Epithelial cell of proximal tubule (primary cell): ENCODE measurements around the gene SLU7. TPM values are rescaled to one million over a fixed set of nuclear protein-coding genes. Genes with fewer than 3 reads are reported as not detected.

Experiments
- DNase-seq: peaks from one replicate; pipeline ENCODE4 v3.0.0-alpha.2; 2011; ENCODE audit warnings: low read depth
- H3K4me3 ChIP-seq: 2 replicates; pipeline ENCODE4 v1.5.1; 2011; ENCODE audit warnings: low read depth, mild to moderate bottlenecking, low read length
- CTCF ChIP-seq: conservative IDR thresholded peaks from 2 replicates; pipeline ENCODE4 v1.5.1; 2012; ENCODE audit warnings: low read depth, mild to moderate bottlenecking, low read length
- total RNA-seq: library from RNA; depleted of rRNA; stranded (reverse); fragments of >200 nt; gene quantifications from 2 replicates; pipeline ENCODE4 v1.2.3, GENCODE V29; 2015

Gene SLU7
- total RNA-seq, 1 donor from 2014 or later, result 59.0 TPM

GRCh38 chr5:160367885-160368284, 51.0 kb downstream of the SLU7 start:
- no peak for TF ChIP-seq CTCF
- DNase-seq, result no peak
- no peak overlapping the region for H3K4me3 ChIP-seq

GRCh38 chr5:160367261-160367660, 51.6 kb downstream of the SLU7 start:
- DNase-seq, result no peak
- TF ChIP-seq CTCF, result no peak
- H3K4me3 ChIP-seq, result no peak overlapping the region

- TF ChIP-seq CTCF, result no peak
Measured at GRCh38 chr5:160366230-160366629, 52.7 kb downstream of the SLU7 start.

GRCh38 chr5:160363660-160364395, 55.1 kb downstream of the SLU7 start:
- no peak for TF ChIP-seq CTCF
- DNase-seq, result no peak

More at GRCh38 chr5:160366230-160366629, 52.7 kb downstream of the SLU7 start:
- DNase-seq, result no peak
- no peak overlapping the region for H3K4me3 ChIP-seq

GRCh38 chr5:160363211-160363610, 55.7 kb downstream of the SLU7 start:
- no peak for DNase-seq
- H3K4me3 ChIP-seq, result no peak overlapping the region
- no peak for TF ChIP-seq CTCF

More at GRCh38 chr5:160363660-160364395, 55.1 kb downstream of the SLU7 start:
- H3K4me3 ChIP-seq, result no peak overlapping the region

GRCh38 chr5:160361624-160362228, 57.2 kb downstream of the SLU7 start:
- no peak for DNase-seq
- no peak for TF ChIP-seq CTCF
- H3K4me3 ChIP-seq, result no peak overlapping the region

GRCh38 chr5:160360310-160360709, 58.6 kb downstream of the SLU7 start:
- no peak for TF ChIP-seq CTCF
- no peak overlapping the region for H3K4me3 ChIP-seq
- DNase-seq, result no peak
